Sigmoid colon (tissue), 7 donors: ENCODE results near the gene CHRNE. TPM values are rescaled to one million over a fixed set of nuclear protein-coding genes. Genes with fewer than 3 reads are reported as not detected.
"Not testable (repeated sequence)": the region's sequence is repeated elsewhere in the genome, so short reads cannot be mapped to it uniquely, and the experiment has no call there.

Experiments used
- DNase-seq: peaks from one replicate; pipeline ENCODE4 v3.0.0-alpha.2; 2019
- H3K27ac ChIP-seq, 4 donors: fragments of 200-600 bp; sonication (generic); one replicate each; pipeline ENCODE4 v1.5.1; 2016 to 2019; ENCODE audit warnings: mild to moderate bottlenecking in 1 of 4
- H3K27me3 ChIP-seq, 3 donors: fragments of 200-600 bp; sonication (generic); one replicate each; pipeline ENCODE4 v1.5.1; 2019; ENCODE audit warnings: mild to moderate bottlenecking in 1 of 3
- H3K36me3 ChIP-seq, 4 donors: fragments of 200-600 bp; sonication (generic); one replicate each; pipeline ENCODE4 v1.5.1; 2016 to 2019
- H3K4me1 ChIP-seq, 4 donors: fragments of 200-600 bp; sonication (generic); one replicate each; pipeline ENCODE4 v1.5.1; 2017 to 2019
- H3K4me3 ChIP-seq, 4 donors: fragments of 200-600 bp; sonication (generic); one replicate each; pipeline ENCODE4 v1.5.1; 2017 to 2019; ENCODE audit warnings: mild to moderate bottlenecking in 2 of 4, moderate library complexity in 1 of 4
- H3K9me3 ChIP-seq, 4 donors: fragments of 200-600 bp in 3 of 4; sonication (generic) in 3 of 4; one replicate each; pipeline versions ENCODE4 v1.5.1 to v1.6.1; 2013 to 2019
- EP300 ChIP-seq, 4 donors: sonication (generic); formaldehyde crosslinking; IDR thresholded peaks; one replicate each; pipeline ENCODE4 v1.6.1; 2017; ENCODE audit warnings: antibody characterized with exemption in 4 of 4
- POLR2A ChIP-seq, 2 donors: fragments of 450-650 bp; IDR thresholded peaks; one replicate each; pipeline ENCODE4 v1.6.1; 2016; ENCODE audit warnings: antibody characterized with exemption in 2 of 2, mild to moderate bottlenecking in 2 of 2, moderate library complexity in 2 of 2
- POLR2AphosphoS5 ChIP-seq, 4 donors: sonication (generic); formaldehyde crosslinking; IDR thresholded peaks; one replicate each; pipeline ENCODE4 v1.6.1; 2017; ENCODE audit warnings: antibody characterized with exemption in 4 of 4
- WGBS, 2 donors: extraction: QIAGEN DNeasy Blood & Tissue Kit; methylation state at CpG; one replicate each; pipeline ENCODE4 v1.1.7; 2013; 5-methylcytosine and 5-hydroxymethylcytosine counted together
- intact Hi-C: fragments of 100-400 bp; cut with DNase I; formaldehyde crosslinking; loops from one replicate; pipeline ENCODE4 v1.15.1; 2023
- polyA plus RNA-seq, 3 donors: library from polyadenylated mRNA; stranded (reverse); fragments of 200-250 nt; gene quantifications; one replicate each; pipeline ENCODE4 v1.2.3, GENCODE V29; 2013
- total RNA-seq, 4 donors: library from RNA; depleted of rRNA; stranded (reverse); fragments of >200 nt; gene quantifications; one replicate each; pipeline ENCODE4 v1.1.0, GENCODE V29; 2016
- TF ChIP-seq, protein P1 (sequence below), 4 experiments: fragments of 450-650 bp in 3 of 4; fragments of 200-600 bp in 1 of 4; IDR thresholded peaks; one replicate each; pipeline ENCODE4 v1.5.1; 2016 to 2019; ENCODE audit warnings: antibody characterized with exemption in 4 of 4, mild to moderate bottlenecking in 3 of 4, moderate library complexity in 2 of 4
- donor health status: healthy with polysubstance abuse.
- donor health status: Bipolar disorder and iron deficiency.
- donor health status: healthy.

The CHRNE gene
- total and polyA plus RNA-seq, 7 donors = 0.46 to 0.57 (median 0.54) TPM; not detected in 2

DNA sequence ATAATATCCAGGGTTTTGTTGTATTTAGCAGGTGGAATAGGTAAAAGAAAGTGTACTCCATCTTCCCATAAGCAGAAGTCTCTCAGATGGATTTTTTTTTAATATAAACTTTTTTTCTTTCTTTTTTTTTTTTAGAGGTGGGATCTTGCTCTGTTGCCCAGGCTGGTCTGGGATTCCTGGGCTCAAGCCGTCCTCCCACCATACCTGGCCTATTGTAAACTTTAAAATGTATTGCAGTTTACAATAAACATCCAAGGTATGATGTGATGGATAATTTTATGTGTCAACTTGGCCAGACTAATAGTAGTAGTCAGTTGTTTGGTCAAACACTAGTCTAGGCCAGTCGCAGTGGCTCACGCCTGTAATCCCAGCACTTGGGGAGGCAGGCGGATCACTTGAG is 18.4 kb upstream of the CHRNE start:
- DNase-seq = no peak
- Histone ChIP-seq H3K27me3 (no peaks in the 10 kb centered on the region), H3K4me3 (no peak overlapping the region), H3K36me3 (no peaks in the 10 kb centered on the region), H3K27ac (no peak overlapping the region), H3K4me1 (no peaks in the 10 kb centered on the region), H3K9me3 (no peaks in the 10 kb centered on the region)
- TF ChIP-seq POLR2A (IDR thresholded peaks at IDR 0.05) (no peak), POLR2AphosphoS5 (IDR thresholded peaks at IDR 0.05) (no peak), EP300 (IDR thresholded peaks at IDR 0.05) (no peak)
- TF ChIP-seq, protein P1, sequence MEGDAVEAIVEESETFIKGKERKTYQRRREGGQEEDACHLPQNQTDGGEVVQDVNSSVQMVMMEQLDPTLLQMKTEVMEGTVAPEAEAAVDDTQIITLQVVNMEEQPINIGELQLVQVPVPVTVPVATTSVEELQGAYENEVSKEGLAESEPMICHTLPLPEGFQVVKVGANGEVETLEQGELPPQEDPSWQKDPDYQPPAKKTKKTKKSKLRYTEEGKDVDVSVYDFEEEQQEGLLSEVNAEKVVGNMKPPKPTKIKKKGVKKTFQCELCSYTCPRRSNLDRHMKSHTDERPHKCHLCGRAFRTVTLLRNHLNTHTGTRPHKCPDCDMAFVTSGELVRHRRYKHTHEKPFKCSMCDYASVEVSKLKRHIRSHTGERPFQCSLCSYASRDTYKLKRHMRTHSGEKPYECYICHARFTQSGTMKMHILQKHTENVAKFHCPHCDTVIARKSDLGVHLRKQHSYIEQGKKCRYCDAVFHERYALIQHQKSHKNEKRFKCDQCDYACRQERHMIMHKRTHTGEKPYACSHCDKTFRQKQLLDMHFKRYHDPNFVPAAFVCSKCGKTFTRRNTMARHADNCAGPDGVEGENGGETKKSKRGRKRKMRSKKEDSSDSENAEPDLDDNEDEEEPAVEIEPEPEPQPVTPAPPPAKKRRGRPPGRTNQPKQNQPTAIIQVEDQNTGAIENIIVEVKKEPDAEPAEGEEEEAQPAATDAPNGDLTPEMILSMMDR (IDR thresholded peaks at IDR 0.05) = no peak
- intact Hi-C loops = no loop called here
- 89 to 90% methylated on average over 4 of the region's 4 CpGs for WGBS, 2 donors

DNA sequence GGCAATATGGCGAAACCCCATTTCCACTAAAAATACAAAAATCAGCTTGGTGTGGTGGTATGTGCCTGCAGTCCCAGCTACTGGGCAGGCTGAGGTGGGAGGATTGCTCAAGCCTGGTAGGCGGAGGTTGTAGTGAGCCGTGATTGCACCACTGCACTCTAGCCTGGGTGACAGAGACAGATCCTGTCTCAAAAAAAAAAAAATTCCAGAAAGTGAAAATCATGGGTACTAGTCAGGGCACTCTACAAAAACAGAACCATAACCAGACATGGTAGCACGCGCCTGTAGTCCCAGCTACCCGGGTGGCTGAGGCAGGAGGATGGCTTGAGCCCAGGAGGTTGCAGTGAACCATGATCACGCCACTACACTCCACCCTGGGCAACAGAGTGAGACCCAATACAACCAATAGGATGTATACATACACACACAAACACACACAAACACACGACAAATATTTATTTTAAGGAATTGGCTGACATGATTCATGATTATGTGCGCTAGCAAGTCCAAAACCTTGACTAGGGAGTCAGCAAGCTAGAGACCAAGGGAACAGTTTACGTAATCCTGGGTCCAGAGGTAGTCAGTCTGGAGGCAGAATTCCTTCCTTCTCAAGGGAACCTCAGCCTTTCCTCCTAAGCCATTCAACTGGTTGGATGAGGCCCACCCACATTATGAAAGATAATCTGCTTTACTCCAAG is 17.6 kb upstream of the CHRNE start:
- TF ChIP-seq EP300 (IDR thresholded peaks at IDR 0.05) = no peak
- no peak for TF ChIP-seq POLR2AphosphoS5 (IDR thresholded peaks at IDR 0.05)
- TF ChIP-seq, protein P1 (IDR thresholded peaks at IDR 0.05) = no peak
- no peak for TF ChIP-seq POLR2A (IDR thresholded peaks at IDR 0.05)
- H3K27ac ChIP-seq = no peak overlapping the region
- no peaks in the 10 kb centered on the region for H3K36me3 ChIP-seq
- H3K4me1 ChIP-seq = no peaks in the 10 kb centered on the region
- no peak overlapping the region for H3K4me3 ChIP-seq
- intact Hi-C loops = no loop called here
- H3K9me3 ChIP-seq = no peaks in the 10 kb centered on the region
- no peak for DNase-seq
- no peaks in the 10 kb centered on the region for H3K27me3 ChIP-seq
- 79 to 85% methylated on average over 10 of the region's 10 CpGs for WGBS, 2 donors

DNA sequence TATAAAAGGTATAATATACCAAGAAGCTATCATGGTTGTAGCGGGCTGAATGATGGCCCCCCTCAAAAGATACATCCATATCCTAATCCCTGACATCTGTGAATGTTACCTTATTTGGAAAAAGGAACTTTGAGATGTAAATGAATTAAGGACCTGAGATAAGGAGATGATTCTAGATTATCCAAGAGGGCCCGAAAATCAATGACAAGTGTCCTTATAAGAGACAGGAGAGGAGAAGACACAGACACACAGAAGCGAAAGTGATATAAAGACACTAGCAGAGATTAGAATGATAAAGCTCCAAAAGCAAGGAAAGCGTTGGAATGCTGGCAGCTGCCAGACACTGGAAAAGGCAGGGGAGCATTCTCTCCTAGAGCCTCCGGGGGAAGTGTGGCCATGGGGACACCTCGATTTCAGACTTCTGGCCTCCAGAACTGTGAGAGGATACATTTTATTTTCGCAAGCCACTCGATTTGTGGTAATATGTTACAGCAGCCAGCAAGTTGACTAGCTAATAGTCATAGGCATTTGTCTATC is 16.7 kb upstream of the CHRNE start:
- intact Hi-C loops = no loop called here
- H3K27me3 ChIP-seq = no peaks in the 10 kb centered on the region
- no peak overlapping the region for H3K4me3 ChIP-seq
- TF ChIP-seq, protein P1 (IDR thresholded peaks at IDR 0.05) = no peak
- TF ChIP-seq POLR2AphosphoS5 (IDR thresholded peaks at IDR 0.05) = no peak
- no peak for TF ChIP-seq EP300 (IDR thresholded peaks at IDR 0.05)
- no peak for TF ChIP-seq POLR2A (IDR thresholded peaks at IDR 0.05)
- no peak overlapping the region for H3K27ac ChIP-seq
- WGBS, 2 donors = 86 to 87% methylated on average over 8 of the region's 8 CpGs
- H3K9me3 ChIP-seq = no peaks in the 10 kb centered on the region
- DNase-seq = no peak
- no peaks in the 10 kb centered on the region for H3K36me3 ChIP-seq
- no peaks in the 10 kb centered on the region for H3K4me1 ChIP-seq

DNA sequence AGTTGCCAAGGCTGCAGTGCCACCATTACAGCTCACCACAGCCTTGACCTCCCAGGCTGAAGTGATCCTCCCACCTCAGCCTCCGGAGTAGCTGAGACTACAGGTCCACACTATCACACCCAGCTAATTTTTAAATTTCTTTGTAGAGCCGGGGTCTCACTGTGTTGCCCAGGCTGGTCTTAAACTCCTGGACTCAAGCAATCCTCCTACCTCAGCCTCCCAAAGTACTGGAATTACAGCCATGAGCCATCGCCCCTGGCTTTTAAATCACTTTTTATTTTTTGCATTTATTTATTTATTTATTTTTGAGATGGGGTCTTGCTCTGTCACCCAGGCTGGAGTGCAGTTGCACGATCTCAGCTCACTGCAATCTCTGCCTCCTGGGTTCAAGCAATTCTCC is 11.7 kb upstream of the CHRNE start:
- H3K4me3 ChIP-seq, H3K36me3 ChIP-seq, DNase-seq, intact Hi-C loops, H3K27ac ChIP-seq, H3K4me1 ChIP-seq, H3K27me3 ChIP-seq, H3K9me3 ChIP-seq: not testable (repeated sequence)
- 72 to 92% methylated on average over 4 of the region's 4 CpGs for whole genome bisulfite sequencing, 2 donors

DNA sequence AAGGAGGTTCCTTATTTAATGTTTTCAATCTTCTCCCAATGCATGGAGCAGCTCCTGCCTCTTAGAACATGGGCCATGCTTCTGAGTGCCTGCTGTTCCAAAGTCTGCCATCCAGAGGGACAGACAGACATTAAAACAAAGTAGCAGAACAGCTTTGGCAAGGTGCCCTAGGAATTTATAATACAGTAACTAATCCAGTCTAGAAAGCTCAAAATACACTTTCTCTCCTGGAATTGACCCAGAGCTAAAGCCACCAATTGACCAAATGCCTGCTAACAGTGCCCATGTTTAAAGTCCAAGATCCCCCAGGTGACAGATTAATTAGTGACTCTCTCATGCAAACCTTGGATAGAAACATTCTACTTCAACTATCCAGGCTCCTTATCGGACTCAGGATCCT is 11.1 kb upstream of the CHRNE start:
- TF ChIP-seq, protein P1 (IDR thresholded peaks at IDR 0.05) = no peak
- TF ChIP-seq POLR2A (IDR thresholded peaks at IDR 0.05) = no peak
- TF ChIP-seq EP300 (IDR thresholded peaks at IDR 0.05) = no peak
- TF ChIP-seq POLR2AphosphoS5 (IDR thresholded peaks at IDR 0.05) = no peak
- Histone ChIP-seq H3K9me3 (no peaks in the 10 kb centered on the region), H3K36me3 (no peaks in the 10 kb centered on the region), H3K27ac (no peak overlapping the region), H3K27me3 (no peaks in the 10 kb centered on the region), H3K4me3 (no peak overlapping the region), H3K4me1 (peaks cover 0 to 9% (median 5%) of the 10 kb centered on the region in 4 donors)
- DNase-seq = no peak
- intact Hi-C loops = no loop called here
- 18 to 65% methylated on average over 1 of the region's 1 CpG for WGBS, 2 donors
